Karpas-422 (cell line): ENCODE data around the gene CIAO1. TPM values are rescaled to one million over a fixed set of nuclear protein-coding genes. Genes with fewer than 3 reads are reported as not detected.
A peak's percentile ranks its signal among the peaks of the same experiment; 100 is the strongest.

ENCODE experiments used
- DNase-seq: peaks from one replicate; pipeline ENCODE4 v3.0.0-alpha.2; 2015
- H2AFZ ChIP-seq: fragments of 200-600 bp; sonication (generic); 2 replicates; pipeline ENCODE4 v1.6.1; 2014; ENCODE audit warnings: antibody characterized with exemption, low read length, mixed read lengths
- H3K27ac ChIP-seq: fragments of 200-600 bp; sonication (generic); 2 replicates; pipeline ENCODE4 v1.5.1; 2014; ENCODE audit warnings: mild to moderate bottlenecking, low read length, moderate library complexity
- H3K27me3 ChIP-seq: fragments of 200-600 bp; sonication (generic); 2 replicates; pipeline ENCODE4 v1.6.1; 2014; ENCODE audit warnings: low read length, mixed read lengths
- H3K36me3 ChIP-seq: fragments of 200-600 bp; sonication (generic); 2 replicates; pipeline ENCODE4 v1.6.1; 2014; ENCODE audit warnings: low read length, mixed read lengths; ENCODE audit not compliant: insufficient read depth
- H3K4me1 ChIP-seq: fragments of 200-600 bp; sonication (generic); 2 replicates; pipeline ENCODE4 v1.6.1; 2014; ENCODE audit warnings: mild to moderate bottlenecking, low read length, mixed read lengths
- H3K4me2 ChIP-seq: fragments of 200-600 bp; sonication (generic); 2 replicates; pipeline ENCODE4 v1.6.1; 2014; ENCODE audit warnings: low read length, low read depth, mild to moderate bottlenecking; ENCODE audit not compliant: poor library complexity, severe bottlenecking
- H3K4me3 ChIP-seq: fragments of 200-600 bp; sonication (generic); 2 replicates; pipeline ENCODE4 v1.5.1; 2014; ENCODE audit warnings: mild to moderate bottlenecking, antibody characterized with exemption, low read length, mixed read lengths
- H3K79me2 ChIP-seq: fragments of 200-600 bp; sonication (generic); 2 replicates; pipeline ENCODE4 v1.6.1; 2014; ENCODE audit warnings: mild to moderate bottlenecking, low read length, mixed read lengths
- H3K9ac ChIP-seq: fragments of 200-600 bp; sonication (generic); 2 replicates; pipeline ENCODE4 v1.6.0; 2014; ENCODE audit warnings: low read length
- H3K9me2 ChIP-seq: fragments of 200-600 bp; sonication (generic), shearing (Covaris generic); replicated peaks from 2 replicates; pipeline ENCODE4 v1.6.0; 2014; ENCODE audit warnings: mild to moderate bottlenecking, low read length, moderate library complexity; ENCODE audit not compliant: insufficient read depth
- H3K9me3 ChIP-seq: fragments of 300-700, 200-600 bp; sonication (generic); 2 replicates; pipeline ENCODE4 v1.6.1; 2014; ENCODE audit warnings: low read length, mixed read lengths
- H4K20me1 ChIP-seq: fragments of 200-600 bp; sonication (generic); 2 replicates; pipeline ENCODE4 v1.6.1; 2014; ENCODE audit warnings: mild to moderate bottlenecking, antibody characterized with exemption, low read length, low read depth; ENCODE audit not compliant: insufficient read depth
- total RNA-seq: library from RNA; depleted of rRNA; stranded (reverse); fragments of >200 nt; shearing (Covaris generic); gene quantifications from 2 replicates; pipeline ENCODE4 v1.2.3, GENCODE V29; 2014; ENCODE audit warnings: low replicate concordance

CIAO1 gene
- total RNA-seq, 1 experiment from 2014 or later, result 71.2 TPM

DNA sequence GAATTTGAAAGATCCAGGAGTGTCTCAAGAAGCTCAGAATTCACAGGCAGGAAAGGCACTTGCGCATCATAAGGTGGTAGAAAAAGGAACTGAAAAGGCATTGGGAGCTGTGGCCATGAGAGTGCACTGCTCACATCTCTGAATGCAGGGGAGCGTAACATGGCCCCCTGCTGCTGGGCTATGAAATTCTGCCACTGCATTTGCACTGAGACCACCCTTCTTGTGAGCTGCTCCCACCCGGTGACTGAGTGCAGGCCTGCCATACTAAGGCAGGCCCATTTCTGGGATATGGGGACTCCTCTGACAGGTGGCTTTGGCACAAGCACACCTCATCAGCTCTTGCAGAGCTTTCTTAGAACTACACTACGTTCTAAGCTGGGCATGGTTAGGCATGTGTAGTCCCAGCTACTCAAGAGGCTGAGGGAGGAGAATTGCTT lies 32.1 kb upstream of the CIAO1 start:
- no peaks in the 10 kb centered on the region for H4K20me1 ChIP-seq
- peak overlapping the region; percentile 26; the same call in 1 of the 2 replicates for H3K9ac ChIP-seq
- H2AFZ ChIP-seq, result peak overlapping the region; percentile 12; the same call in 1 of the 2 replicates
- no peaks in the 10 kb centered on the region for H3K9me3 ChIP-seq
- peak overlapping the region; percentile 16 for H3K4me2 ChIP-seq
- peaks cover 13% of the 10 kb centered on the region for H3K79me2 ChIP-seq
- peaks cover 21% of the 10 kb centered on the region for H3K4me1 ChIP-seq
- H3K36me3 ChIP-seq, result no peaks in the 10 kb centered on the region
- H3K27ac ChIP-seq, result peak overlapping the region; percentile 57
- no peaks in the 10 kb centered on the region for H3K9me2 ChIP-seq
- DNase-seq, result peak; percentile 65
- no peak overlapping the region for H3K4me3 ChIP-seq
- no peaks in the 10 kb centered on the region for H3K27me3 ChIP-seq

DNA sequence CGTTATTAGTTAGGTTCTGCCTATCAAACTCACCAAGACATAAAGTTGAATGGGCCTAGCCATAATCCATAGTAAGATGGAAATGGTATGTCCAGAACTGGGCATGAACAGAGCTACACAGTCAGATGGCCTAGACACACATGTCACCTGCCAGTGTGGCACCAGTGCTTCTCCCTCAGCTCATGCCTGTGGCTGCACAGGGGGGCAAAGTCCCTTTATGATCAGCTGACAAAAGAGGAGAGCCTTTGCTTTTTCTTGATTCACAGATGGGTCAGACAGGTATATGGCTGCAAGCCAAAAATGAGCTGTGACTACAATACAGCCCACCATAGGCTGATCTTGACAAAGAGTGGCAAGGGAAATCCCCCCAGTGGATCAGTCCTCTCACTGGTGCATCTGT lies 29.1 kb upstream of the CIAO1 start:
- Histone ChIP-seq H3K79me2 (0 out of 2 replicates have a peak, but pooled peaks cover 3% of the 10 kb centered on the region), H3K9me3 (no peaks in the 10 kb centered on the region), H3K4me2 (no peak overlapping the region)

DNA sequence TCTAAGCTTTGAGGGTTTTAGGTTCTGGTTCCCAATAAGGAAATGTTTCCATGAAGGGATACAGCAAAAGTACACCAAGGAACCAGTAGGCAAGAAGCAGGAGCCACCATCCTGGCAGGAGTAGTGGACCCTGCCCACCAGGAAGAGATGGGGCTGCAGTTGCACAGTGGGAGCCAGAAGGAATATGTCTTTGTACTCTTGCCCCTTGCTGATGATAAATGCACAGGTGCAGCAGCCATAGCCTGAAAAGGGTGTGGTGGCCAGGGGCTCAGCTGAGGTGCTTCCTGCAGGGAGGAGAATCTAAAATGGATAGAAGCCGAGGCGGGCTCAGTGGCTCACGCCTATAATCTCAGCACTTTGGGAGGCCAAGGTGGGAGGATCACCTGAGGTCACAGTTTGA lies 27.8 kb upstream of the CIAO1 start:
- Histone ChIP-seq H4K20me1 (no peaks in the 10 kb centered on the region), H3K4me3 (no peak overlapping the region), H3K27me3 (no peaks in the 10 kb centered on the region), H3K4me2 (no peak overlapping the region), H3K9me2 (no peaks in the 10 kb centered on the region), H3K4me1 (peaks cover 41% of the 10 kb centered on the region), H2AFZ (no peak overlapping the region), H3K27ac (no peak overlapping the region), H3K79me2 (0 out of 2 replicates have a peak, but pooled peaks cover 3% of the 10 kb centered on the region), H3K9me3 (no peaks in the 10 kb centered on the region), H3K9ac (no peak overlapping the region), H3K36me3 (no peaks in the 10 kb centered on the region)
- DNase-seq, result no peak

More for the DNA sequence above, 29.1 kb upstream of the CIAO1 start:
- no peak overlapping the region for H3K9ac ChIP-seq
- no peak for DNase-seq
- H3K4me3 ChIP-seq, result no peak overlapping the region
- H3K27me3 ChIP-seq, result no peaks in the 10 kb centered on the region
- peaks cover 37% of the 10 kb centered on the region for H3K4me1 ChIP-seq
- no peak overlapping the region for H2AFZ ChIP-seq
- H3K9me2 ChIP-seq, result no peaks in the 10 kb centered on the region
- H3K27ac ChIP-seq, result no peak overlapping the region
- no peaks in the 10 kb centered on the region for H4K20me1 ChIP-seq
- no peaks in the 10 kb centered on the region for H3K36me3 ChIP-seq

DNA sequence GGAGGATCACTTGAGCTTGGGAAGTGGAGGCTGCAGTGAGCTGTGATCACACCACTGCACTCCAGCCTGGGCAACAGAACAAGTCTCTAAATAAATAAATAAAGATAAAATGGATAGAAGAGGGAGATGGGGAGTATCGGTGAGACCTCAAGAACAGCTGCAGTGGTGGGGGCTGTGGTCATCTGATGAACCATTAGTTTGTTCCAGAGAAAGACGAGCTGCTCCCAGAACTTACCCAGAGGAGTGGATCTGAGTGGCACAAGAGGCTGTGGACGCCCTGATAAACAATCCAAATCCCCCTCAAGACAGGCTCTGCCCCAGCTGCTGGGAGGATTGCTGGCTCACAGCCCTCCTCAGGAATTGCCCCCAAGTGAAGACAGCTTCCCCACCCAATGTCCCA lies 26.9 kb upstream of the CIAO1 start:
- no peak for DNase-seq

DNA sequence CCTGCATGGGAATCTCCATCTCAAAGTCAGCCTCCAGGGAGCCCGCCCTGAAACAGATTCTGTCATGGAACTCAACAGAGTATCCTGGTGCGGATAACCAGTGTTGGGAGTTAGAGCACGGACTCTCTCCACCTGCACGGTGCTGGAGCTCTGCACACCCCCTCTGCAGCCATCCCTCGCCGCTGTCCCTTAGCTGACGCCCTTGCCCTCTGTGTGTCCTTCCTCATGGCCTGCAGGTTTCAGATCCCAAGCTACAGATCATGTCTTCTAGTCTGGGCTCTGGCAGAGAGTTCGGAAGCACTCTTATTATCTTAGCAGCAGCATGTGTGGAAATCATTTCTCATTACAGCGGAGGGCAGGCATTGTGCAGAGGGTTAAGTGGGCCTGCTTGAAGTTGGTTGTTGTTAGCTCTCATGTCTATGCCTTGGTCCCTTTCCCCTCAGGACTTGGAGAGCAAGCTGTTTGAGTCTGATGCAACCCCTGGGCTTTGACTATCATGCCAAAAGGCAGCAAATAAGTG lies 26.2 kb upstream of the CIAO1 start:
- H3K27ac ChIP-seq, result peak overlapping the region; percentile 86; the same call in 1 of the 2 replicates
- no peaks in the 10 kb centered on the region for H4K20me1 ChIP-seq
- no peaks in the 10 kb centered on the region for H3K9me2 ChIP-seq
- H3K4me1 ChIP-seq, result peaks cover 27% of the 10 kb centered on the region
- no peaks in the 10 kb centered on the region for H3K9me3 ChIP-seq
- no peak for DNase-seq
- no peak overlapping the region for H3K4me3 ChIP-seq
- H3K9ac ChIP-seq, result no peak overlapping the region
- no peaks in the 10 kb centered on the region for H3K79me2 ChIP-seq
- no peak overlapping the region for H3K4me2 ChIP-seq
- H3K36me3 ChIP-seq, result no peaks in the 10 kb centered on the region
- H2AFZ ChIP-seq, result no peak overlapping the region
- no peaks in the 10 kb centered on the region for H3K27me3 ChIP-seq

More for the DNA sequence above, 26.9 kb upstream of the CIAO1 start:
- Histone ChIP-seq H3K4me1 (peaks cover 33% of the 10 kb centered on the region), H3K27ac (no peak overlapping the region), H4K20me1 (no peaks in the 10 kb centered on the region), H3K9ac (no peak overlapping the region), H2AFZ (no peak overlapping the region), H3K9me2 (no peaks in the 10 kb centered on the region), H3K9me3 (no peaks in the 10 kb centered on the region), H3K4me2 (no peak overlapping the region), H3K27me3 (no peaks in the 10 kb centered on the region), H3K79me2 (no peaks in the 10 kb centered on the region), H3K4me3 (no peak overlapping the region), H3K36me3 (no peaks in the 10 kb centered on the region)

DNA sequence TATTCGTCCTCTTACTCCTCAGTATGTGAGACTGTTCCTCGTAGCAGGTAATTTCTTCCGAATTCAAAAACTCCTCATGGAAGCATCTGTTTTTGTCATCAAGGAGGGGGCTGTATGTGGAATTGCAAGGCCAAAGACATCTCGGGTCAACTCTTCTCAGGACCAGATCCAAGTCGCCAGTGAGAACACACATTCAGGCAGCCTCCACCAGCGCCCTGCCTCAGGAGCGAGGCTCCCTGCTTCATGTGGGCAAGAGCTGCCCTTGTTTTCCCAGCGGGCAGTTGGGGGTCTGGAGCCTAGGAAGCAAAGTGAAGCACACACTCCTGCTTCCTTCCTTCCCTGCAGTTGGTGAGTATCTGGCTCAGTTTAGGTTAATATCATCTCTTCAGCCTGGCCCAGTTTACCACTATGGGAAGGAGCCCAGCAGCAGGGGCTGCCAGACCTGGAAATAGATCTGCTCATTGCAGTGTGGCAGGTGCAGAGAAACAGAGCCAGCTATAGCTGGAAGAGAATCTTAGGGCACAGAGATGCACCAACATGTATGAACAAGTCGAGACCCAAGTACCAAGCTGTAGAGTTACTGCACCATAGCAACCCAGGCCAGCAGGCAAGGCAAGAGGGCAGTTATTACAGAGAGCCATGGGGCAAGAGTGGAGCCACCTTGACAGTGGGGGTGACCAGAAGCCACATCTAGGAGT lies 25.5 kb upstream of the CIAO1 start:
- H3K9me3 ChIP-seq, result no peaks in the 10 kb centered on the region
- H3K4me2 ChIP-seq, result peak overlapping the region; percentile 61
- no peaks in the 10 kb centered on the region for H3K27me3 ChIP-seq
- no peaks in the 10 kb centered on the region for H4K20me1 ChIP-seq
- H3K36me3 ChIP-seq, result no peaks in the 10 kb centered on the region
- H3K9ac ChIP-seq, result peak overlapping the region; percentile 43
- DNase-seq, result no peak
- H3K79me2 ChIP-seq, result no peaks in the 10 kb centered on the region
- peak overlapping the region; percentile 86 for H3K27ac ChIP-seq
- peaks cover 27% of the 10 kb centered on the region for H3K4me1 ChIP-seq
- H3K9me2 ChIP-seq, result no peaks in the 10 kb centered on the region
- no peak overlapping the region for H2AFZ ChIP-seq
- peak overlapping the region; percentile 13; the same call in 1 of the 2 replicates for H3K4me3 ChIP-seq

DNA sequence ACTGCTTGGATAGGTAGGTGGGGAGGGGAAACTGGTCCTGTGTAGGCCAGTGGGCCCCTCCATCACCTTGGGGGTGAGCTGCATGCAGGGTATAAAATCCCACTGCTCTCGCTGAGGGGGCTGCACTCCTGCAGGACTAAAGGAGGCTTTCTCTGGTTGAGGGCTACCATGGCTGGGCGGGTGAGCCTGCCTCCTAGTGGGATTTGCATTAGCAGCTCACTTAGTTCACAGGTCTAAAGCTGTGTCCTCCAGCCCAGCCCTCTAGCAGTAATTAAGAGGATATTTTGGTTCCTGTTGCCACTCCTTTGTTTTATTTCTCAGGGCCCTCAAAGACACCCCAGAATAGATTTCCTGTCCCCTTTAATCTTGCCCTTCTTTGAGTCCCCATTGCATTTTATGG lies 24.8 kb upstream of the CIAO1 start:
- no peak overlapping the region for H2AFZ ChIP-seq
- H3K4me2 ChIP-seq, result peak overlapping the region; percentile 61
- no peaks in the 10 kb centered on the region for H3K27me3 ChIP-seq
- peak overlapping the region; percentile 13; the same call in 1 of the 2 replicates for H3K4me3 ChIP-seq
- H3K9me2 ChIP-seq, result no peaks in the 10 kb centered on the region
- no peaks in the 10 kb centered on the region for H4K20me1 ChIP-seq
- H3K9me3 ChIP-seq, result no peaks in the 10 kb centered on the region
- H3K36me3 ChIP-seq, result no peaks in the 10 kb centered on the region
- no peaks in the 10 kb centered on the region for H3K79me2 ChIP-seq
- H3K27ac ChIP-seq, result peak overlapping the region; percentile 86
- H3K9ac ChIP-seq, result peak overlapping the region; percentile 65
- H3K4me1 ChIP-seq, result peaks cover 27% of the 10 kb centered on the region
- DNase-seq, result peak; percentile 80

DNA sequence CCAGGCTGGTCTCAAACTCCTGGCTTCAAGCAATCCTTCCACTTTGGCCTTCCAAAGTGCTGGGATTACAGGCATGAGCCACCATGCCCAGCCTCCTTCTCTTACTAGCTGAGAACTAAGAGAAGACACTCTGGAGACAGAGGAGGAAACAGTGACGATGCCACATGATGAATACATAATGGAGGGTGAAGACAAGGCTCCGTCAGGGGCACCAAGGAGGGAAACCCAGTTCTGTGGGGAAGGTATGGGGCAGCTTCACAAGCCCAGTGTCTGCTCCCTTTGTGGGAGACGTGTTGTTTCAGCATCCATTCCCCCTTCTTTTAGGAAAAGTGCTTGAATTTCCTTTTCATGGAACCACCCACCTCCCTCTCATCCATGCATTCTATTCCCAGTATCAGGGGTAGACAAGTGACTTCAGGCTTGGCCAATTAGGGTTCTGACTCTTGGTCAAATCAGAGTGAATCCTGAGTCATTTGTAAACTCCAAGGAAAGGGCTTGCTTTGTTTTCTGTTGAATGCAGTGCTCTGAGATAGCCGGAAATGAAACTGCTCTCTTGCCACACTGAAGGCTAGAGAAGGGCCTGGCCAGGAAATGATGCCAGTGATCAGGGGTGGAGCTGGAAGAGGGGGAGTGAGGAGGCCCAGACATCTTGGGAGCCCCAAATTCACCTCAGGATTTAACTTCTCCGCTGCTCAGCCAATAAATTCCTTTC lies 24.0 kb upstream of the CIAO1 start:
- Histone ChIP-seq H3K4me2 (peak overlapping the region; percentile 61), H4K20me1 (no peaks in the 10 kb centered on the region), H3K4me1 (peaks cover 27% of the 10 kb centered on the region), H3K4me3 (peak overlapping the region; percentile 41; the same call in 1 of the 2 replicates), H3K9ac (peak overlapping the region; percentile 65), H3K27me3 (no peaks in the 10 kb centered on the region), H3K9me3 (no peaks in the 10 kb centered on the region), H3K36me3 (no peaks in the 10 kb centered on the region), H3K79me2 (no peaks in the 10 kb centered on the region), H3K9me2 (no peaks in the 10 kb centered on the region), H3K27ac (peak overlapping the region; percentile 86), H2AFZ (peak overlapping the region; percentile 15; the same call in 1 of the 2 replicates)
- DNase-seq, result peak; percentile 86
